SJCRH30 (cell line): ENCODE data around the gene LTK. TPM values are rescaled to one million over a fixed set of nuclear protein-coding genes. Genes with fewer than 3 reads are reported as not detected.
A peak's percentile ranks its signal among the peaks of the same experiment; 100 is the strongest.

ENCODE experiments used
- DNase-seq, 2 experiments: peaks; one replicate each; pipeline ENCODE4 v3.0.0-alpha.2; 2015 to 2020
- H3K27ac ChIP-seq: fragments of 250-450 bp; sonication (Bioruptor Pico); 2 replicates; pipeline ENCODE4 v1.5.1; 2020; ENCODE audit warnings: mild to moderate bottlenecking, moderate library complexity
- H3K27me3 ChIP-seq: fragments of 250-450 bp; sonication (Bioruptor Pico); 2 replicates; pipeline ENCODE4 v1.5.1; 2020; ENCODE audit warnings: mild to moderate bottlenecking, moderate library complexity
- H3K36me3 ChIP-seq: fragments of 250-450 bp; sonication (Bioruptor Pico); 2 replicates; pipeline ENCODE4 v1.5.1; 2020; ENCODE audit warnings: mild to moderate bottlenecking, moderate library complexity
- H3K4me1 ChIP-seq: fragments of 250-450 bp; sonication (Bioruptor Pico); 2 replicates; pipeline ENCODE4 v1.5.1; 2020; ENCODE audit warnings: mild to moderate bottlenecking, moderate library complexity
- H3K4me3 ChIP-seq: fragments of 250-450 bp; sonication (Bioruptor Pico); 2 replicates; pipeline ENCODE4 v1.5.1; 2020; ENCODE audit warnings: mild to moderate bottlenecking, moderate library complexity
- H3K9me3 ChIP-seq: fragments of 250-450 bp; sonication (Bioruptor Pico); replicated peaks from 2 replicates; pipeline ENCODE4 v1.5.1; 2020; ENCODE audit warnings: mild to moderate bottlenecking, moderate library complexity
- total RNA-seq: library from RNA; depleted of rRNA; stranded (reverse); fragments of >200 nt; shearing (Covaris generic); gene quantifications from 2 replicates; pipeline ENCODE4 v1.2.3, GENCODE V29; 2014

Gene LTK
- total RNA-seq, 1 experiment from 2014 or later = 4.7 TPM

- peaks cover 5% of the 10 kb centered on the region for H3K4me1 ChIP-seq
- no peak overlapping the region for H3K27ac ChIP-seq
- no peaks in the 10 kb centered on the region for H3K36me3 ChIP-seq
- no peaks in the 10 kb centered on the region for H3K9me3 ChIP-seq
- no peak for DNase-seq
- no peaks in the 10 kb centered on the region for H3K27me3 ChIP-seq
- H3K4me3 ChIP-seq = no peak overlapping the region
Measured at GRCh38 chr15:41550066-41550775, 36.6 kb upstream of the LTK start.

GRCh38 chr15:41546851-41547786 lies 33.5 kb upstream of the LTK start:
- Histone ChIP-seq H3K9me3 (no peaks in the 10 kb centered on the region), H3K4me1 (peaks cover 4% of the 10 kb centered on the region; the same call in 1 of the 2 replicates), H3K4me3 (no peak overlapping the region), H3K27me3 (no peaks in the 10 kb centered on the region), H3K27ac (no peak overlapping the region), H3K36me3 (no peaks in the 10 kb centered on the region)
- no peak for DNase-seq

GRCh38 chr15:41545218-41545617 lies 31.6 kb upstream of the LTK start:
- H3K27ac ChIP-seq = no peak overlapping the region
- no peak overlapping the region for H3K4me3 ChIP-seq
- no peaks in the 10 kb centered on the region for H3K9me3 ChIP-seq
- H3K36me3 ChIP-seq = no peaks in the 10 kb centered on the region
- peaks cover 4% of the 10 kb centered on the region; the same call in 1 of the 2 replicates for H3K4me1 ChIP-seq
- no peak for DNase-seq
- H3K27me3 ChIP-seq = no peaks in the 10 kb centered on the region

GRCh38 chr15:41544650-41545015 lies 31.0 kb upstream of the LTK start:
- Histone ChIP-seq H3K27ac (no peak overlapping the region), H3K4me1 (peaks cover 4% of the 10 kb centered on the region; the same call in 1 of the 2 replicates), H3K27me3 (no peaks in the 10 kb centered on the region), H3K36me3 (no peaks in the 10 kb centered on the region), H3K4me3 (peak overlapping the region; percentile 80), H3K9me3 (no peaks in the 10 kb centered on the region)
- no peak for DNase-seq

GRCh38 chr15:41543521-41543870 lies 29.9 kb upstream of the LTK start:
- Histone ChIP-seq H3K27ac (peak overlapping the region; percentile 72), H3K36me3 (no peaks in the 10 kb centered on the region), H3K9me3 (no peaks in the 10 kb centered on the region), H3K27me3 (no peaks in the 10 kb centered on the region), H3K4me1 (peaks cover 4% of the 10 kb centered on the region; the same call in 1 of the 2 replicates), H3K4me3 (peak overlapping the region; percentile 80)
- DNase-seq = no peak

GRCh38 chr15:41536866-41537265 lies 23.2 kb upstream of the LTK start:
- no peaks in the 10 kb centered on the region for H3K27me3 ChIP-seq
- no peak overlapping the region for H3K27ac ChIP-seq
- no peak for DNase-seq
- no peaks in the 10 kb centered on the region; the same call in 1 of the 2 replicates for H3K9me3 ChIP-seq
- H3K36me3 ChIP-seq = peaks cover 10% of the 10 kb centered on the region
- H3K4me1 ChIP-seq = no peaks in the 10 kb centered on the region
- no peak overlapping the region for H3K4me3 ChIP-seq

- Histone ChIP-seq H3K27me3 (no peaks in the 10 kb centered on the region), H3K4me3 (no peak overlapping the region), H3K4me1 (no peaks in the 10 kb centered on the region), H3K9me3 (no peaks in the 10 kb centered on the region; the same call in 1 of the 2 replicates), H3K27ac (no peak overlapping the region), H3K36me3 (peaks cover 10% of the 10 kb centered on the region)
- DNase-seq = no peak
Measured at GRCh38 chr15:41535544-41535943, 21.9 kb upstream of the LTK start.

- Histone ChIP-seq H3K4me3 (no peak overlapping the region), H3K36me3 (peaks cover 13% of the 10 kb centered on the region), H3K4me1 (no peaks in the 10 kb centered on the region), H3K9me3 (no peaks in the 10 kb centered on the region), H3K27me3 (no peaks in the 10 kb centered on the region), H3K27ac (no peak overlapping the region)
- DNase-seq = no peak
Measured at GRCh38 chr15:41530363-41530956, 16.8 kb upstream of the LTK start.

- no peaks in the 10 kb centered on the region for H3K27me3 ChIP-seq
- H3K4me3 ChIP-seq = no peak overlapping the region
- no peaks in the 10 kb centered on the region for H3K9me3 ChIP-seq
- H3K36me3 ChIP-seq = peaks cover 7% of the 10 kb centered on the region
- no peaks in the 10 kb centered on the region for H3K4me1 ChIP-seq
- no peak overlapping the region for H3K27ac ChIP-seq
- no peak for DNase-seq
Measured at GRCh38 chr15:41523097-41523496, 9.5 kb upstream of the LTK start.

- H3K4me3 ChIP-seq = no peak overlapping the region
- no peaks in the 10 kb centered on the region for H3K9me3 ChIP-seq
- H3K4me1 ChIP-seq = no peaks in the 10 kb centered on the region
- no peak overlapping the region for H3K27ac ChIP-seq
- DNase-seq = no peak
- H3K36me3 ChIP-seq = peaks cover 1% of the 10 kb centered on the region; the same call in 1 of the 2 replicates
- no peaks in the 10 kb centered on the region for H3K27me3 ChIP-seq
Measured at GRCh38 chr15:41521614-41522013, 8.0 kb upstream of the LTK start.

- Histone ChIP-seq H3K4me1 (no peaks in the 10 kb centered on the region), H3K36me3 (no peaks in the 10 kb centered on the region), H3K4me3 (no peak overlapping the region), H3K9me3 (no peaks in the 10 kb centered on the region), H3K27me3 (no peaks in the 10 kb centered on the region), H3K27ac (no peak overlapping the region)
- DNase-seq = no peak
Measured at GRCh38 chr15:41520636-41521035, 7.0 kb upstream of the LTK start.

- Histone ChIP-seq H3K9me3 (no peaks in the 10 kb centered on the region), H3K36me3 (no peaks in the 10 kb centered on the region), H3K27me3 (no peaks in the 10 kb centered on the region), H3K27ac (no peak overlapping the region), H3K4me3 (no peak overlapping the region), H3K4me1 (no peaks in the 10 kb centered on the region)
- DNase-seq = no peak
Measured at GRCh38 chr15:41517895-41518449, 4.3 kb upstream of the LTK start.

GRCh38 chr15:41512940-41513505 lies 604 bp downstream of the LTK start:
- H3K27me3 ChIP-seq = no peaks in the 10 kb centered on the region
- H3K9me3 ChIP-seq = no peaks in the 10 kb centered on the region
- H3K36me3 ChIP-seq = no peaks in the 10 kb centered on the region
- peak overlapping the region; percentile 57 for H3K4me3 ChIP-seq
- DNase-seq = peak; percentile 88 to 89
- peak overlapping the region; percentile 73 for H3K27ac ChIP-seq
- no peaks in the 10 kb centered on the region for H3K4me1 ChIP-seq

GRCh38 chr15:41512512-41512939 lies 1.1 kb downstream of the LTK start:
- H3K4me1 ChIP-seq = no peaks in the 10 kb centered on the region
- peak overlapping the region; percentile 73 for H3K27ac ChIP-seq
- peak overlapping the region; percentile 57 for H3K4me3 ChIP-seq
- no peak for DNase-seq
- no peaks in the 10 kb centered on the region for H3K36me3 ChIP-seq
- H3K9me3 ChIP-seq = no peaks in the 10 kb centered on the region
- no peaks in the 10 kb centered on the region for H3K27me3 ChIP-seq
